Endothelial cell of umbilical vein (primary cell): ENCODE measurements around the gene DOCK8. TPM values are rescaled to one million over a fixed set of nuclear protein-coding genes. Genes with fewer than 3 reads are reported as not detected.

Experiments used
- BruUV-seq: library from RNA; stranded (reverse); fragments of 400-500 nt; replicated peaks from 2 replicates; lab custom pipeline; 2021; lab: Mats Ljungman, UMichigan
- CTCF ChIA-PET: fragments of 300-600, 350-600 bp; sonication (Branson Sonifier 250); formaldehyde crosslinking; loops from one replicate; lab custom pipeline; 2021; ENCODE audit warnings: antibody characterized with exemption, inconsistent platforms; lab: Charles Lee
- POLR2A ChIA-PET: fragments of 300-600, 350-600 bp; sonication (Branson Sonifier 250); formaldehyde crosslinking; loops from one replicate; lab custom pipeline; 2021; ENCODE audit warnings: antibody characterized with exemption, inconsistent platforms; lab: Charles Lee
- DNase-seq: peaks from one replicate; pipeline ENCODE4 v3.0.0-alpha.2; 2011; ENCODE audit warnings: low read depth, low spot score
- FAIRE-seq: peaks from 2 replicates; lab custom pipeline; 2011; peaks lifted over from hg19 to GRCh38; lab: Jason Lieb, UNC
- H2AFZ ChIP-seq: 2 replicates; pipeline ENCODE4 v1.6.0; 2012; ENCODE audit warnings: low read depth, low read length, control low read depth, inconsistent platforms
- H3K27ac ChIP-seq: 2 replicates; pipeline ENCODE4 v1.5.1; 2011; ENCODE audit warnings: low read depth, mild to moderate bottlenecking, control low read depth, low read length, moderate library complexity; ENCODE audit not compliant: insufficient read depth
- H3K27me3 ChIP-seq, 2 experiments: 2 replicates each; pipeline versions ENCODE4 v1.6.0 to v1.6.1; 2011; ENCODE audit warnings: low read length in 2 of 2, mixed read lengths in 1 of 2; ENCODE audit not compliant: control insufficient read depth in 2 of 2, insufficient read depth in 2 of 2
- H3K36me3 ChIP-seq, 2 experiments: 2 replicates in 1 of 2; 3 replicates in 1 of 2; pipeline ENCODE4 v1.5.1; 2011; ENCODE audit warnings: low read length in 2 of 2, mild to moderate bottlenecking in 1 of 2, moderate library complexity in 1 of 2; ENCODE audit not compliant: control insufficient read depth in 2 of 2, insufficient read depth in 2 of 2; ENCODE audit errors: extremely low read depth in 1 of 2
- H3K4me1 ChIP-seq: 3 replicates; pipeline ENCODE4 v1.5.1; 2011; ENCODE audit warnings: mild to moderate bottlenecking, low read length; ENCODE audit not compliant: control insufficient read depth, insufficient read depth; ENCODE audit errors: extremely low read depth
- H3K4me2 ChIP-seq: 2 replicates; pipeline ENCODE4 v1.6.1; 2011; ENCODE audit warnings: low read length, control low read depth, mixed read lengths; ENCODE audit not compliant: insufficient read depth
- H3K4me3 ChIP-seq, 3 experiments: fragments of 200-600 bp in 1 of 3; sonication (generic), shearing (Covaris generic) in 1 of 3; replicated peaks in 1 of 3; 2 replicates each; pipeline ENCODE4 v1.5.1; 2011 to 2016; ENCODE audit warnings: control low read depth in 3 of 3, low read length in 3 of 3, mild to moderate bottlenecking in 2 of 3, inconsistent platforms in 1 of 3, low read depth in 1 of 3, moderate library complexity in 1 of 3; ENCODE audit not compliant: insufficient read depth in 1 of 3
- H3K79me2 ChIP-seq: 2 replicates; pipeline ENCODE4 v1.6.0; 2012; ENCODE audit warnings: low read length, inconsistent platforms; ENCODE audit not compliant: control insufficient read depth, insufficient read depth
- H3K9ac ChIP-seq: replicated peaks from 2 replicates; pipeline ENCODE3; 2011; ENCODE audit warnings: low read length, control low read depth; ENCODE audit not compliant: insufficient read depth; ENCODE audit errors: extremely low read depth
- H3K9me1 ChIP-seq: replicated peaks from 3 replicates; pipeline ENCODE4 v1.6.0; 2011; ENCODE audit warnings: mild to moderate bottlenecking, low read length; ENCODE audit not compliant: control insufficient read depth, insufficient read depth; ENCODE audit errors: extremely low read depth
- H3K9me3 ChIP-seq: replicated peaks from 2 replicates; pipeline ENCODE4 v1.5.1; 2012; ENCODE audit warnings: low read length, inconsistent platforms; ENCODE audit not compliant: control insufficient read depth, insufficient read depth
- H4K20me1 ChIP-seq: replicated peaks from 2 replicates; pipeline ENCODE3; 2011; ENCODE audit warnings: mild to moderate bottlenecking, low read length; ENCODE audit not compliant: control insufficient read depth, insufficient read depth; ENCODE audit errors: extremely low read depth
- CTCF ChIP-seq, 2 donors: IDR thresholded peaks; 1 replicate in 1 of 2; 2 replicates in 1 of 2; pipeline ENCODE4 v1.5.1; 2011; ENCODE audit warnings: low read length in 2 of 2, mild to moderate bottlenecking in 2 of 2, moderate library complexity in 2 of 2, control low read depth in 1 of 2, inconsistent platforms in 1 of 2, low read depth in 1 of 2; ENCODE audit not compliant: insufficient read depth in 1 of 2; ENCODE audit errors: extremely low read depth in 1 of 2
- EZH2 ChIP-seq: IDR thresholded peaks from 2 replicates; pipeline ENCODE4 v1.6.1; 2012; ENCODE audit warnings: borderline replicate concordance, low read depth, mild to moderate bottlenecking, moderate library complexity, low read length, inconsistent platforms; ENCODE audit not compliant: severe bottlenecking
- GATA2 ChIP-seq: IDR thresholded peaks from 2 replicates; pipeline ENCODE4 v1.7.0; 2011; ENCODE audit warnings: low read depth, mild to moderate bottlenecking, moderate library complexity, mixed read lengths, low read length; ENCODE audit not compliant: insufficient read length, insufficient read depth
- JUN ChIP-seq: IDR thresholded peaks from 2 replicates; pipeline ENCODE4 v1.6.1; 2011; ENCODE audit warnings: borderline replicate concordance, low read depth; ENCODE audit not compliant: insufficient read length, insufficient read depth
- MYC ChIP-seq: IDR thresholded peaks from one replicate; pipeline ENCODE4 v1.6.1; 2011; ENCODE audit warnings: mild to moderate bottlenecking, low read depth, low read length
- dilution Hi-C: fragments of 300-500 bp; cut with MboI; formaldehyde crosslinking; loops from one replicate; pipeline ENCODE4 v1.15.0; 2019; ENCODE audit warnings: low sequenced_read_pairs; ENCODE audit not compliant: extremely low pct_ligation_motif_present
- intact Hi-C: fragments of 100-400 bp; cut with micrococcal nuclease; formaldehyde crosslinking; loops from one replicate; pipeline ENCODE4 v1.10.0; 2022
- polyA plus RNA-seq, 4 experiments: library from polyadenylated mRNA; depleted of rRNA in 3 of 4; stranded (reverse) in 3 of 4; unstranded in 1 of 4; fragments of >200 nt; gene quantifications; 2 replicates each; pipeline versions ENCODE4 v1.2.1 to v1.2.3, GENCODE V29; 2011 to 2012; ENCODE audit warnings: missing spikeins in 1 of 4
- total RNA-seq: library from RNA; stranded (reverse); gene quantifications from 2 replicates; pipeline ENCODE4 v1.2.3, GENCODE V29; 2021

The DOCK8 gene
- total and polyA plus RNA-seq, 2 donors (not counting 3 experiments of a cell fraction or from before 2014, with no cell fraction given) = 0.54 to 1.3 TPM

DNA sequence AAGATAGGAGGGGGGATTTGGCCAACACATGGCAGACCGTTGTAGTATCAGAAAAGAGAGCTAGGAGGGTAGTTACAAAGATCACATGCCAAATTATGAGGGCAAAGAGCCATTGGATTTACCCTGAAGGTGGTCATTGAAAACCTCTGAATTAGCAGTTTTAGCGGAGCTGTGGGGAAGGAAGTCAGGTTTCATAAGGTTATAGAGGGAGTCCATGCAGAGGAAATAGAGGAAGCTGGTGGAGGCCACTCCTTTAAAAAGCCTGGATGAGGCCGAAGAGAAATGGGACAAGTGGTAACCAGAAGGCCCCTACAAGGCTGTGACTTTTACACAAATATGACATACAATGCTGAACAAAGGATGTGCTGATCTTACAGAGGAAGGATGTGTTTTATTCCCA, 13.2 kb downstream of the DOCK8 start:
- Histone ChIP-seq H3K27ac (no peak overlapping the region), H3K79me2 (no peaks in the 10 kb centered on the region), H3K4me1 (peaks cover 12% of the 10 kb centered on the region), H3K4me2 (no peak overlapping the region), H3K9ac (no peak overlapping the region), H3K9me3 (no peaks in the 10 kb centered on the region), H3K4me3 (no peak overlapping the region), H3K36me3 (no peaks in the 10 kb centered on the region), H2AFZ (no peak overlapping the region), H4K20me1 (no peaks in the 10 kb centered on the region), H3K9me1 (peaks cover 2% of the 10 kb centered on the region), H3K27me3 (peaks cover 0 to 10% of the 10 kb centered on the region in 2 experiments)
- no TSS peak for BruUV-seq
- ChIA-PET CTCF (interaction anchor here (2.6 kb wide), 1 partner anchor 12 kb away, joined by 8 read pairs; the partner anchor contains the start of gene DOCK8), POLR2A (no interaction called here)
- FAIRE-seq (no peak), DNase-seq (no peak)
- dilution Hi-C loops (no loop called here), intact Hi-C loops (no loop called here)
- TF ChIP-seq CTCF (IDR thresholded peaks at IDR 0.05; ENCODE audit: extremely low read depth in 1 of 2, insufficient read depth in 1 of 2, low read depth in 1 of 2, low read length in 2 of 2) = no peak
- no peak for TF ChIP-seq JUN
- TF ChIP-seq MYC = no peak
- TF ChIP-seq GATA2 = no peak
- no peak for TF ChIP-seq EZH2
